ENCODE results near the gene TMEM54. TPM values are rescaled to one million over a fixed set of nuclear protein-coding genes. Genes with fewer than 3 reads are reported as not detected.

Gene TMEM54
- total and polyA plus RNA-seq, 7 experiments from 2014 or later = not detected

- Histone ChIP-seq H3K9me3 (ENCODE audit: control insufficient read depth in 2 of 3, low read length in 3 of 3) (no peaks in the 10 kb centered on the region), H3K36me3 (ENCODE audit: control insufficient read depth in 2 of 3, insufficient read depth in 3 of 3, low read length in 3 of 3) (peaks cover 18 to 64% (median 29%) of the 10 kb centered on the region in 3 experiments), H3K4me1 (ENCODE audit: control insufficient read depth in 2 of 2, insufficient read depth in 2 of 2, low read length in 2 of 2) (peaks cover 0 to 7% of the 10 kb centered on the region in 2 donors), H3K27me3 (ENCODE audit: control insufficient read depth in 2 of 2, insufficient read depth in 2 of 2, low read length in 2 of 2) (no peaks in the 10 kb centered on the region), H3K4me3 (ENCODE audit: low read length) (no peak overlapping the region), H3K27ac (ENCODE audit: low read depth, low read length) (no peak overlapping the region)
- ChIA-PET CTCF (no interaction called here), POLR2A (interaction anchor here (1.2 kb wide), 1 partner anchor 931 kb away, joined by 3 read pairs; no protein-coding TSS in a partner anchor)
- ATAC-seq (no peak), DNase-seq (no peak)
- Mint-ChIP-seq H3K36me3 (peaks cover 15 to 64% (median 40%) of the 10 kb centered on the region in 5 donors), H3K4me1 (peaks cover 0 to 47% (median 12%) of the 10 kb centered on the region in 7 donors), H3K9me3 (no peaks in the 10 kb centered on the region), H3K27me3 (no peaks in the 10 kb centered on the region), H3K4me3 (no peak overlapping the region), H3K27ac (peak overlapping the region in 2 of 9 donors; percentile 35 to 61)
- intact Hi-C loops (cut with micrococcal nuclease) = no loop called here
Measured at GRCh38 chr1:32944180-32944579, 43.0 kb upstream of the TMEM54 start.

- ChIA-PET CTCF (interaction anchor here (0.7 to 1.2 kb wide), 2 partner anchors 12 to 115 kb away, joined by 3 read pairs; no protein-coding TSS in a partner anchor), POLR2A (interaction anchor here (0.6 kb wide), 1 partner anchor 173 kb away, joined by 3 read pairs; no protein-coding TSS in a partner anchor)
- no peak overlapping the region for H3K4me3 ChIP-seq (ENCODE audit: low read length)
- peaks cover 0 to 7% of the 10 kb centered on the region in 2 donors for H3K4me1 ChIP-seq (ENCODE audit: control insufficient read depth in 2 of 2, insufficient read depth in 2 of 2, low read length in 2 of 2)
- DNase-seq (no peak), ATAC-seq (peak; percentile 52)
- no peak overlapping the region for H3K27ac ChIP-seq (ENCODE audit: low read depth, low read length)
- intact Hi-C loops (cut with micrococcal nuclease) = loop anchor here (10.0 kb wide), 2 partner anchors 145 to 355 kb away; partner anchors contain the start of gene AZIN2 (in 1 of the 2)
- Mint-ChIP-seq H3K4me1 (peaks cover 0 to 62% (median 12%) of the 10 kb centered on the region in 7 donors), H3K27ac (peak overlapping the region in 1 of 9 donors; percentile 34), H3K36me3 (peaks cover 6 to 52% (median 21%) of the 10 kb centered on the region in 5 donors), H3K4me3 (peak overlapping the region in 1 of 10 donors; percentile 52), H3K27me3 (no peaks in the 10 kb centered on the region), H3K9me3 (no peaks in the 10 kb centered on the region)
- H3K36me3 ChIP-seq (ENCODE audit: control insufficient read depth in 2 of 3, insufficient read depth in 3 of 3, low read length in 3 of 3) = peaks cover 11 to 69% (median 12%) of the 10 kb centered on the region in 3 experiments
- no peaks in the 10 kb centered on the region for H3K9me3 ChIP-seq (ENCODE audit: control insufficient read depth in 2 of 3, low read length in 3 of 3)
- no peaks in the 10 kb centered on the region for H3K27me3 ChIP-seq (ENCODE audit: control insufficient read depth in 2 of 2, insufficient read depth in 2 of 2, low read length in 2 of 2)
Measured at GRCh38 chr1:32939655-32940371, 38.6 kb upstream of the TMEM54 start.

GRCh38 chr1:32937061-32937460 lies 35.9 kb upstream of the TMEM54 start:
- ATAC-seq (no peak), DNase-seq (no peak)
- no peaks in the 10 kb centered on the region for H3K27me3 Mint-ChIP-seq
- Histone ChIP-seq H3K36me3 (ENCODE audit: control insufficient read depth in 2 of 3, insufficient read depth in 3 of 3, low read length in 3 of 3) (peaks cover under 1 to 52% (median 12%) of the 10 kb centered on the region in 3 experiments), H3K9me3 (ENCODE audit: control insufficient read depth in 2 of 3, low read length in 3 of 3) (no peaks in the 10 kb centered on the region), H3K4me3 (ENCODE audit: low read length) (no peak overlapping the region), H3K4me1 (ENCODE audit: control insufficient read depth in 2 of 2, insufficient read depth in 2 of 2, low read length in 2 of 2) (no peaks in the 10 kb centered on the region), H3K27ac (ENCODE audit: low read depth, low read length) (no peak overlapping the region), H3K27me3 (ENCODE audit: control insufficient read depth in 2 of 2, insufficient read depth in 2 of 2, low read length in 2 of 2) (no peaks in the 10 kb centered on the region)
- ChIA-PET CTCF (interaction anchor here (0.7 kb wide), 1 partner anchor 12 kb away, joined by 3 read pairs; no protein-coding TSS in a partner anchor), POLR2A (interaction anchor here (1.0 kb wide), 1 partner anchor 190 kb away, joined by 3 read pairs; no protein-coding TSS in a partner anchor)
- peaks cover 0 to 48% (median 4%) of the 10 kb centered on the region in 5 donors for H3K36me3 Mint-ChIP-seq
- H3K4me1 Mint-ChIP-seq = peaks cover 0 to 54% (median 0%) of the 10 kb centered on the region in 7 donors
- H3K4me3 Mint-ChIP-seq = no peak overlapping the region
- intact Hi-C loops (cut with micrococcal nuclease) = loop anchor here (10.0 kb wide), 2 partner anchors 148 to 358 kb away; partner anchors contain the start of gene AZIN2 (in 1 of the 2)
- no peaks in the 10 kb centered on the region for H3K9me3 Mint-ChIP-seq
- H3K27ac Mint-ChIP-seq = peak overlapping the region in 1 of 9 donors; percentile 59

- no peaks in the 10 kb centered on the region for H3K27me3 Mint-ChIP-seq
- no peaks in the 10 kb centered on the region for H3K9me3 Mint-ChIP-seq
- DNase-seq (no peak), ATAC-seq (no peak)
- no peaks in the 10 kb centered on the region for H3K9me3 ChIP-seq (ENCODE audit: control insufficient read depth in 2 of 3, low read length in 3 of 3)
- ChIA-PET CTCF (interaction anchor here (0.9 to 5.7 kb wide), 4 partner anchors 73 to 151 kb away, joined by 3 to 46 read pairs (median 4); no protein-coding TSS in a partner anchor), POLR2A (no interaction called here)
- no peak overlapping the region for H3K27ac ChIP-seq (ENCODE audit: low read depth, low read length)
- no peak overlapping the region for H3K4me3 Mint-ChIP-seq
- H3K4me3 ChIP-seq (ENCODE audit: low read length) = no peak overlapping the region
- peaks cover 0 to 40% (median 0%) of the 10 kb centered on the region in 7 donors for H3K4me1 Mint-ChIP-seq
- no peaks in the 10 kb centered on the region for H3K27me3 ChIP-seq (ENCODE audit: control insufficient read depth in 2 of 2, insufficient read depth in 2 of 2, low read length in 2 of 2)
- intact Hi-C loops (cut with micrococcal nuclease) = loop anchor here (10.0 kb wide), 2 partner anchors 150 to 360 kb away; partner anchors contain the start of gene AZIN2 (in 1 of the 2)
- H3K27ac Mint-ChIP-seq = no peak overlapping the region
- H3K36me3 ChIP-seq (ENCODE audit: control insufficient read depth in 2 of 3, insufficient read depth in 3 of 3, low read length in 3 of 3) = peaks cover 0 to 35% (median 12%) of the 10 kb centered on the region in 3 experiments
- H3K36me3 Mint-ChIP-seq = peaks cover 0 to 36% (median 4%) of the 10 kb centered on the region in 5 donors
- H3K4me1 ChIP-seq (ENCODE audit: control insufficient read depth in 2 of 2, insufficient read depth in 2 of 2, low read length in 2 of 2) = no peaks in the 10 kb centered on the region
Measured at GRCh38 chr1:32934535-32934934, 33.3 kb upstream of the TMEM54 start.

- Mint-ChIP-seq H3K9me3 (no peaks in the 10 kb centered on the region), H3K27me3 (no peaks in the 10 kb centered on the region), H3K4me1 (peaks cover 0 to 35% (median 0%) of the 10 kb centered on the region in 7 donors), H3K36me3 (peaks cover 0 to 33% (median 4%) of the 10 kb centered on the region in 5 donors), H3K4me3 (no peak overlapping the region), H3K27ac (no peak overlapping the region)
- intact Hi-C loops (cut with micrococcal nuclease) = loop anchor here (1.0 to 10.0 kb wide), 10 partner anchors 31 to 433 kb away; partner anchors contain the start of genes AZIN2 (in 1 of the 2) and RNF19B (in 1 of the 2)
- CTCF ChIA-PET = interaction anchor here (0.8 to 5.7 kb wide), 6 partner anchors 64 to 214 kb away, joined by 3 to 55 read pairs (median 4); no protein-coding TSS in a partner anchor
- DNase-seq (peak in 1 of 9 donors; percentile 5), ATAC-seq (no peak)
- Histone ChIP-seq H3K36me3 (ENCODE audit: control insufficient read depth in 2 of 3, insufficient read depth in 3 of 3, low read length in 3 of 3) (peaks cover 0 to 33% (median 12%) of the 10 kb centered on the region in 3 experiments), H3K9me3 (ENCODE audit: control insufficient read depth in 2 of 3, low read length in 3 of 3) (no peaks in the 10 kb centered on the region), H3K27me3 (ENCODE audit: control insufficient read depth in 2 of 2, insufficient read depth in 2 of 2, low read length in 2 of 2) (no peaks in the 10 kb centered on the region), H3K4me3 (ENCODE audit: low read length) (no peak overlapping the region), H3K27ac (ENCODE audit: low read depth, low read length) (no peak overlapping the region), H3K4me1 (ENCODE audit: control insufficient read depth in 2 of 2, insufficient read depth in 2 of 2, low read length in 2 of 2) (no peaks in the 10 kb centered on the region)
- POLR2A ChIA-PET = no interaction called here
Measured at GRCh38 chr1:32933742-32934322, 32.6 kb upstream of the TMEM54 start.

- Mint-ChIP-seq H3K36me3 (peaks cover 0 to 27% (median 0%) of the 10 kb centered on the region in 5 donors), H3K27ac (no peak overlapping the region), H3K9me3 (peaks cover 0 to 2% (median 0%) of the 10 kb centered on the region in 11 donors), H3K27me3 (peaks cover 0 to 13% (median 8%) of the 10 kb centered on the region in 5 donors), H3K4me1 (peaks cover 0 to 19% (median 0%) of the 10 kb centered on the region in 7 donors), H3K4me3 (no peak overlapping the region)
- Histone ChIP-seq H3K4me1 (ENCODE audit: control insufficient read depth in 2 of 2, insufficient read depth in 2 of 2, low read length in 2 of 2) (no peaks in the 10 kb centered on the region), H3K9me3 (ENCODE audit: control insufficient read depth in 2 of 3, low read length in 3 of 3) (no peaks in the 10 kb centered on the region), H3K4me3 (ENCODE audit: low read length) (no peak overlapping the region), H3K27ac (ENCODE audit: low read depth, low read length) (no peak overlapping the region), H3K27me3 (ENCODE audit: control insufficient read depth in 2 of 2, insufficient read depth in 2 of 2, low read length in 2 of 2) (no peaks in the 10 kb centered on the region), H3K36me3 (ENCODE audit: control insufficient read depth in 2 of 3, insufficient read depth in 3 of 3, low read length in 3 of 3) (peaks cover 0 to 14% (median 1%) of the 10 kb centered on the region in 3 experiments)
- no peak for DNase-seq
- intact Hi-C loops (cut with micrococcal nuclease) = loop anchor here (2.0 to 10.0 kb wide), 4 partner anchors 33 to 363 kb away; partner anchors contain the start of genes AZIN2 (in 1 of the 2) and RNF19B (in 1 of the 2)
- ChIA-PET POLR2A (interaction anchor here (1.0 to 1.5 kb wide), 2 partner anchors 33 to 195 kb away, joined by 3 read pairs; partner anchors contain the start of gene RNF19B), CTCF (interaction anchor here (0.6 to 5.7 kb wide), 5 partner anchors 76 to 156 kb away, joined by 3 to 55 read pairs (median 7); no protein-coding TSS in a partner anchor)
- no peak for ATAC-seq
Measured at GRCh38 chr1:32931760-32932159, 30.6 kb upstream of the TMEM54 start.
